LoVo (cell line): ENCODE data around the gene TLK2.
A peak's percentile ranks its signal among the peaks of the same experiment; 100 is the strongest.
"Not testable (repeated sequence)": the region's sequence is repeated elsewhere in the genome, so short reads cannot be mapped to it uniquely, and the experiment has no call there.

Experiments
- DNase-seq: peaks from one replicate; pipeline ENCODE4 v3.0.0-alpha.2; 2016; ENCODE audit warnings: low spot score

The TLK2 gene

GRCh38 chr17:62490990-62491389, 12.4 kb downstream of the TLK2 start:
- DNase-seq, result not testable (repeated sequence)

- DNase-seq, result not testable (repeated sequence)
Observed at GRCh38 chr17:62493049-62493655, 14.5 kb downstream of the TLK2 start.

- DNase-seq, result not testable (repeated sequence)
Observed at GRCh38 chr17:62494073-62494472, 15.4 kb downstream of the TLK2 start.

- not testable (repeated sequence) for DNase-seq
Observed at GRCh38 chr17:62496344-62496743, 17.7 kb downstream of the TLK2 start.

- DNase-seq, result not testable (repeated sequence)
Observed at GRCh38 chr17:62498796-62499195, 20.2 kb downstream of the TLK2 start.

GRCh38 chr17:62500463-62500862, 21.8 kb downstream of the TLK2 start:
- not testable (repeated sequence) for DNase-seq

- DNase-seq, result not testable (repeated sequence)
Observed at GRCh38 chr17:62504857-62505256, 26.2 kb downstream of the TLK2 start.

GRCh38 chr17:62507191-62507836, 28.7 kb downstream of the TLK2 start:
- peak; percentile 19 for DNase-seq

GRCh38 chr17:62510247-62510819, 31.7 kb downstream of the TLK2 start:
- not testable (repeated sequence) for DNase-seq

- DNase-seq, result not testable (repeated sequence)
Observed at GRCh38 chr17:62511014-62511413, 32.4 kb downstream of the TLK2 start.

GRCh38 chr17:62516376-62516775, 37.8 kb downstream of the TLK2 start:
- not testable (repeated sequence) for DNase-seq

- not testable (repeated sequence) for DNase-seq
Observed at GRCh38 chr17:62521295-62521694, 42.7 kb downstream of the TLK2 start.

GRCh38 chr17:62524077-62524476, 45.5 kb downstream of the TLK2 start:
- not testable (repeated sequence) for DNase-seq

- DNase-seq, result not testable (repeated sequence)
Observed at GRCh38 chr17:62525317-62525716, 46.7 kb downstream of the TLK2 start.

- not testable (repeated sequence) for DNase-seq
Observed at GRCh38 chr17:62530936-62531335, 52.3 kb downstream of the TLK2 start.

- DNase-seq, result not testable (repeated sequence)
Observed at GRCh38 chr17:62536557-62536956, 57.9 kb downstream of the TLK2 start.

- not testable (repeated sequence) for DNase-seq
Observed at GRCh38 chr17:62541073-62541472, 62.4 kb downstream of the TLK2 start.

GRCh38 chr17:62543278-62543775, 64.7 kb downstream of the TLK2 start:
- not testable (repeated sequence) for DNase-seq

- not testable (repeated sequence) for DNase-seq
Observed at GRCh38 chr17:62546066-62546465, 67.4 kb downstream of the TLK2 start.

GRCh38 chr17:62552851-62553659, 74.4 kb downstream of the TLK2 start:
- peak; percentile 27 for DNase-seq

GRCh38 chr17:62557532-62557931, 78.9 kb downstream of the TLK2 start:
- not testable (repeated sequence) for DNase-seq

- not testable (repeated sequence) for DNase-seq
Observed at GRCh38 chr17:62558941-62559340, 80.3 kb downstream of the TLK2 start.
